Measurements from ENCODE around the gene TSTD1.

DNA sequence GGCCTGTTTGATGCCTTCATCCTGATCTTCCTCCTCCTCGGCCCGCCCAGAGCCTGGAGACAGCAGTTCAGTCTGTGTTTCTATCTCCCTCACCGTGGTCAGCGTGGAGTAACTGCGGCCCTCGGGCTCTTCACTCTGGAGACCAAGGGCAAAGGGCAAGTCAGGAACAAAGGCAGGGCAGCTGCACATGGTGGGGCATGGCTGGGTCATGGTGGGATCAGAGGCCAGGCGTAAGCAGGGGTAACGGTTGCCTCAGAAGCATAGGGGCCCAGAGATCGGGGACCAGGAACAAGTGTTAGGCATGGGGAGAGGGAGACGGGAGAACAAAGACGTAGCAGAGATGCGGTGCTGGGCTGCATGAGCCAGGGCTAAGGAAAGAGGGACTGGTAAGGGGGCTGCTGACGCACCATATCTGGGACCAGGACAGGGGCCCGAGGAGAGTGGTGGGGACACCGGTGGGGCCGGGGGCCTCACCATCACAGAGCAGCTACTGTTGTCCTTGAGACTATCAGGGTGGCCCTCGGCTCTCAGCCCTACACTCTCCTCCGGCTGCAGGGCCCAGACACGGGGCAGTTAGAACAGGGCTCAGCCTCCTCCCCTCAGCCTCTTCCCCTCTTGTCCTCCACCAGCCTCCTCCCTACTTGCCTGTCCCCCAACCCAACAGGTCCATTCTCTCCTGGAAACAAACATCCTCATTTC is 34.1 kb upstream of the TSTD1 start:
- TF ChIP-seq CTCF (IDR thresholded peaks at IDR 0.05): no peak
- TF ChIP-seq POLR2AphosphoS5 (IDR thresholded peaks at IDR 0.05): no peak
- no peak for TF ChIP-seq POLR2A (IDR thresholded peaks at IDR 0.05)
